Measurements from ENCODE around the gene NLGN3.

The NLGN3 gene

GRCh38 chrX:71106427-71106826, 38.2 kb upstream of the NLGN3 start, which contains the start of gene CXorf65:
Gene CXorf65 (minus strand): TSS chrX:71106740. CDS start chrX:71106556, 184 bp downstream.
- DNase-seq (ENCODE audit: low read depth), result no peak
- TF ChIP-seq, protein P1, sequence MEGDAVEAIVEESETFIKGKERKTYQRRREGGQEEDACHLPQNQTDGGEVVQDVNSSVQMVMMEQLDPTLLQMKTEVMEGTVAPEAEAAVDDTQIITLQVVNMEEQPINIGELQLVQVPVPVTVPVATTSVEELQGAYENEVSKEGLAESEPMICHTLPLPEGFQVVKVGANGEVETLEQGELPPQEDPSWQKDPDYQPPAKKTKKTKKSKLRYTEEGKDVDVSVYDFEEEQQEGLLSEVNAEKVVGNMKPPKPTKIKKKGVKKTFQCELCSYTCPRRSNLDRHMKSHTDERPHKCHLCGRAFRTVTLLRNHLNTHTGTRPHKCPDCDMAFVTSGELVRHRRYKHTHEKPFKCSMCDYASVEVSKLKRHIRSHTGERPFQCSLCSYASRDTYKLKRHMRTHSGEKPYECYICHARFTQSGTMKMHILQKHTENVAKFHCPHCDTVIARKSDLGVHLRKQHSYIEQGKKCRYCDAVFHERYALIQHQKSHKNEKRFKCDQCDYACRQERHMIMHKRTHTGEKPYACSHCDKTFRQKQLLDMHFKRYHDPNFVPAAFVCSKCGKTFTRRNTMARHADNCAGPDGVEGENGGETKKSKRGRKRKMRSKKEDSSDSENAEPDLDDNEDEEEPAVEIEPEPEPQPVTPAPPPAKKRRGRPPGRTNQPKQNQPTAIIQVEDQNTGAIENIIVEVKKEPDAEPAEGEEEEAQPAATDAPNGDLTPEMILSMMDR (IDR thresholded peaks at IDR 0.05; ENCODE audit: insufficient read depth, low read depth, low read length, missing control alignments), result no peak
- no peak within 1 kb of the TSS for H3K4me3 ChIP-seq (ENCODE audit: low read depth, low read length)

DNA sequence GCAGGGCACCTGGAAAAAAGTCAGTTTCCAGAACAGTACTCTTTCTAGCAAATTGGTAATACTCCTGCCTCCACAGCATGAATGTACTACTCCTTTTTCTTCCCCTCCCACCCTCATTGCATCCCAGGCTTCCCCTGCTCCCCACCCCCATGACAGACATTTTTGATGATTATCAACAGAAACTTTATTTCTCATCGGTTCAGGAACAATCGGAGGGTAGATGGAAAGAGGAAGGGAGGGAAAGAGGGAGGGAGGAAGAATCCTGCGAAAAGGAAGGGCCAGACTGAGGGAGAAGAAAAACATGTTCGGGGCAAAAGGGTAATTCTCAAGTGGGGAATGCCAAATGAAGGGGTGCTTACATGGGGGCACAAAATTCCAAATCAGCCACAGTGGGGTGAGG, 37.4 kb upstream of the NLGN3 start:
- TF ChIP-seq, protein P1 (IDR thresholded peaks at IDR 0.05; ENCODE audit: insufficient read depth, low read depth, low read length, missing control alignments), result no peak
- H3K4me3 ChIP-seq (ENCODE audit: low read depth, low read length), result no peak overlapping the region
- DNase-seq (ENCODE audit: low read depth), result no peak

GRCh38 chrX:71107762-71108360, 36.8 kb upstream of the NLGN3 start:
- DNase-seq (ENCODE audit: low read depth), result no peak

DNA sequence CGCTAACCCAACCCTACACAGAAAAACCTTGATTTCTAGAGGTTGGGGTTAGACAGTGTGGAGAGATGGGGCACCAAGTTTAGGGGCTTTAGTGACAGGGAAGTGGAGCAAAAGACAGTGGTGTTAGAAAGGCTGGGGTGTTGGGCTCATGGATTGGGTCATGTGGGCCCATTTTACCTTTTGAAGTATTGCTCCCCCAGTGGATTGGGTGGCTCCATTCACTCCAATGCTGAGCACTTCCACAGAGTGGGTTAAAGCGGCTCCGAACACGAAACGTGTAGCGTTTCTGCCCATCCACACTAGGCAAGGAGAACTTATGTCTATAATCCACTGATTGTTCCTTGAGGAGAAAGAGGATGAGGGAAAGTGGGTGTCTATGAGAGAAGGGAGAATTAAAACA, 35.6 kb upstream of the NLGN3 start:
- H3K4me3 ChIP-seq (ENCODE audit: low read depth, low read length), result peak overlapping the region; percentile 64
- no peak for DNase-seq (ENCODE audit: low read depth)
- TF ChIP-seq, protein P1 (IDR thresholded peaks at IDR 0.05; ENCODE audit: insufficient read depth, low read depth, low read length, missing control alignments), result no peak

More at GRCh38 chrX:71107762-71108360, 36.8 kb upstream of the NLGN3 start:
- TF ChIP-seq, protein P1 (IDR thresholded peaks at IDR 0.05; ENCODE audit: insufficient read depth, low read depth, low read length, missing control alignments), result no peak
- H3K4me3 ChIP-seq (ENCODE audit: low read depth, low read length), result no peak overlapping the region

DNA sequence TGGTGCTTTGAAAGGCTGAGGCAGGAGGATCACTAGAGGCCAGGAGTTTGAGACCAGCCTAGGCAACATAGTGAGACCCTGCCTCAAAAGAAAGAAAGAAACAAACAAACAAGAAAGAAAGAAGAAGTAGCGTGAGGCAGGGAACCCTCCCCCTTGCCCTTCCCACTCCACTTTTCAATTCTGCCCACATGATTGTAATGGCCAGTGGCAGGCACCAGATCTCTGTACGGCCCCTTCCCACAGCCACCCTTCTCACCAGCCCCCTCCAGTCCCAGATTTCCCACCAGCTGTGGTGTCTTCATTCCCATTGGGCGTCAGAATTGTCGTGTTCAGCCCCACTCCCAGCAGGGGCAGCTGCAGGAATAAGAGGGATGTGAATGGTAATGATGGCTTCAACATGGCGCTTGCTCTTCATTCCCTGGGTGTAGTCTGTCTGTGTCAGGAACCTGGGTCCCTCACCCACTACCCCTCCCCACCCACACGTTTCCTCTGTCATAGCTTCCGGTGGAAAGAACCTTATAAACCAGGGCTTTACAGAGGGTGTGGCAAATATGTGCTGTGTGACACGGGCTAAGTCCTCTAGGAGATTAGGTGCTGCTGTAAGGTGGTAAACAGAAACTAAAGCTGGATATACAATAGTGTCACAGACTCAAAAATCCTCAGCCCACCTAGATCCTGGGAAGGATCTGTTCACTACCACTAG, 33.3 kb upstream of the NLGN3 start, which contains the start of gene IL2RG:
Gene IL2RG, minus strand, starts transcription at position 437 of the 703 bp plus-strand sequence. Its CDS starts 38 bp downstream, at position 399.
- TF ChIP-seq, protein P1 (IDR thresholded peaks at IDR 0.05; ENCODE audit: insufficient read depth, low read depth, low read length, missing control alignments), result no peak
- H3K4me3 ChIP-seq (ENCODE audit: low read depth, low read length), result peak within 1 kb of the TSS; percentile 64
- peak; percentile 91 for DNase-seq (ENCODE audit: low read depth)

DNA sequence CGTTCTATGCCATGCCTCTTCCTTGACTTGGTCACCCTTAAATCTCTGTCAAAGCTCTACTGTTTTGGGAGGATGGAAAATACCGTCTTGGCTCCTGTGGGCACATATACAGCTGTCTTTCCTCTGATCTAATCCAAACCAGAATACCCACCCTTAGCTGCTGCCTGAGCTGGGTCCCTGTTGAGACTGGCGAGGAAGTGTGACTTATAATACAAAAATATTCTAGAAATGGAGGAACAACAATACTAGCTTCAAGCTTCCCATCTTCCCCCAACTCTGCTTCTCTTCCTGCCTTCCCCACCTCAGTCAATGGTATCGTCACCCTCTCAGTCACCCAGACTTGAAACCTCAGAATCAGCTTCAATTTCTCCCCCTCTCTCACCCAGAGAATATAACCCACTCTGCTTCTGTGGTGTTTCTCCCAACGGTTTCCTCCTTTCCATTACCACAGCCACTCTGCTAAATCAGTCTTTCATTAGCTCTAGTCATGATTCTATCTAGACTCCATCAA, 32.7 kb upstream of the NLGN3 start:
- peak; percentile 51 for DNase-seq (ENCODE audit: low read depth)
- H3K4me3 ChIP-seq (ENCODE audit: low read depth, low read length), result peak overlapping the region; percentile 64
- TF ChIP-seq, protein P1 (IDR thresholded peaks at IDR 0.05; ENCODE audit: insufficient read depth, low read depth, low read length, missing control alignments), result no peak

Data from GM12865 (cell line).